HL-60/S4 (cell line): ENCODE measurements around the gene FXYD3.
"Not testable (repeated sequence)": the region's sequence is repeated elsewhere in the genome, so short reads cannot be mapped to it uniquely, and the experiment has no call there.

ENCODE experiments used
- in situ Hi-C: fragments of 300-500 bp; cut with MboI; formaldehyde crosslinking; loops from 2 replicates; pipeline ENCODE4 v1.14.3; 2022; ENCODE audit warnings: low sequenced_read_pairs

FXYD3 gene

DNA sequence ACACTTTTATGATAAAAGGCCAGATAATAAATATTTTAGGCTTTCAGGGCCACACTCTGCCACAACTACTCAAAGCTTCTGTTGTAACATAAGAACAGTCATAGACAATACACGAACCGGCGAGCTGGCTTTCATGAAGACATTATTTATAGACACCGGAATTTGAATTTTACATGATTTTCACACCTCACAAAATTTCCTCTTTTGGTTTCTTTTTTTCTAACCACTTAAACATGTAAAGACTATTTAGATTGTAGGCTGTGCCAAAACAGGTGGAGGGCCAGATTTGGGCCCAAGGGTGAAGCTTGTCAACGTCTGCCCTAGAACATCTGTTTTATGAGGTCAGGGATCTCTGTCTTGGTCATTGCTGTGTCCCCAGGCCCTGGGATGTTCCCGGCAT is 29.7 kb upstream of the FXYD3 start:
- in situ Hi-C loops, result no loop called here

DNA sequence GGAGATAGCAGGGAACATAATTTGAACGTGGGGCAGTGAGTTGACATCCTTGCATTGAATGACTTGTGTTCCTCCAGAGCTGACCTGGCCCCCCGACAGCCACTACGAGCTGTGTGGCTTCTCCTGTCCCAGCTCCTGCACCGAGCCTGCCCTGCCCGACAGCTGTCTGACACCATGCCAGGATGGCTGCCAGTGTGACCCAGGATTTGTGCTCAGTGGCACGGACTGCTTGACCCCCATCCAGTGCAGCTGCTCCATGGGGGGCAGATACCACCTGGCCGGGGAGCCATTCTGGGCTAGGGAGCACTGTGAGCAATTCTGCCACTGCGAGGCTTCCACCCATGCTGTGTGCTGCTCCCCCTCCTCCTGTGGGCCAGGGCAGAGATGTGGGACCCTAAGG is 29.2 kb upstream of the FXYD3 start:
- in situ Hi-C loops, result no loop called here

GRCh38 chr19:35087393-35087792 is 28.2 kb upstream of the FXYD3 start:
- in situ Hi-C loops, result no loop called here

- in situ Hi-C loops, result no loop called here
These were observed 27.3 kb upstream of the FXYD3 start for GRCh38 chr19:35088131-35088913.

DNA sequence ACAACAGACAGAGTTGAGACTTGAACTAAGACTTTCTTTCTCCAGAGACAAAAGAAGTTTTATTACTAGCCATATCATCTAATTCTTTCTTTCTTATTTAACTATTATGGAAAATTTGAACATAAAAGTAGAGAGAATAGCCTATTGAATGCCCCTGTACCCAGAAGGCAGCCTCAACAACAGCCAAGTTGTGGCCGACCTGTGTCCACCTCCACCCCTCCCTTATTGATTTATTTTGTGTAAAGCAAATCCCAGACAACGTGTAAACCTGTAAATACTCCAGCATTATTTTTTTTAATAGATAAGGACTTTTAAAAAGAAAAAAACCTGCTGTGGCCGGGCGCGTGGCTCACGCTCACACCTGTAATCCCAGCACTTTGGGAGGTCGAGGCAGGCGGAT is 26.1 kb upstream of the FXYD3 start:
- in situ Hi-C loops, result no loop called here

DNA sequence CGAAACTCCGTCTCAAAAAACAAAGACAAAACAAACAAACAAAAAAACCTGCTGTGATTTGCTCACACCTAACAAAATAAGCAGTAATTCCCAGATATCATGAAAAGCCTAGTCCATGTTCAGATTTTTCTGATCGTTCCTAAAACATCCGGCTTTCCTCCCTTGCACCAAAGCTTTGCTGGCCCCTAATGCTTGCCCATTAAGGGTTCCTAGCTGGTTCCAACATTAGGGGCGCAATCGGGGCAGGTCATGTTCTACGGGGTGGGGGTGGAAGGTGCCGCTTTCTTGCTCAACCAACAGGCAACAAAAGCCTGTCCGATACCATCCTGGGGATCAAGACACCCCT is 25.5 kb upstream of the FXYD3 start:
- in situ Hi-C loops, result no loop called here

DNA sequence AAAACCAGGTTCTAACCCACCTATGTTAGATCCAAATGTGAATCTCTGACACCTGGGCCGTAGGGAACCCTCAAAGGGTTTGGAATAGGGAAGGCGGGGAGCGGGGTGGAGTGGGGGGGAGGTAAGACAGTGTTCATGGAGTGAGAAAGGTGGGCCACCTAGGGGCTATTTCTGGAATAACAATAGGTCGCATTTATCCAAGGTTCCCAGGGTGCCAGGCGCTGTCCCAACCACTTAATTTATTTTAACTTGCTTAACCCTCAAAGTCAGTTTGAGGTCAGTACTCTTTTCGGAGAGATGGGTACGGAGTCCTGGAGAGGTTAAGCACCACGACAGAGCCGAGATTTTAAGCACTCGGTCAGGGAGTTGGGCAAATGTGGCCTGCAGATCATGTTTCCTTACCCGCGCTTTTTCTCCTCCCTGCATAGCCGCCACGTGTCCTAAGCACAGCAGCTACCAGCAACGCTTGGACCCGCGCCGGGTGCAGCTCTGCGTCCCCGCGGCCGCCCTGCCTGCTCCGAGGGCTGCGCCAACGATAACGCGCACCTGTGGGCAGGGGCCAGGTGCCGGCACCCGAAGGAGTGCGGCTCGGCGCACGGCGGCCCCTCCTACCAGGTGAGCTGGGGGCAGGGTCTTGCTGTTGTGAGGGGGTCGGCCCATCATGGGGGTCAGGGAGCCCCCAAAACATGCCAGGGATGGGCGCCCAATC is 25.0 kb upstream of the FXYD3 start:
- in situ Hi-C loops, result no loop called here

GRCh38 chr19:35093430-35093829 is 22.2 kb upstream of the FXYD3 start:
- in situ Hi-C loops, result no loop called here

GRCh38 chr19:35093941-35094647 is 21.5 kb upstream of the FXYD3 start:
- in situ Hi-C loops, result no loop called here

GRCh38 chr19:35094656-35095055 is 21.0 kb upstream of the FXYD3 start:
- in situ Hi-C loops, result no loop called here

GRCh38 chr19:35095667-35096368 is 19.8 kb upstream of the FXYD3 start:
- in situ Hi-C loops, result no loop called here

GRCh38 chr19:35098413-35099049 is 17.1 kb upstream of the FXYD3 start:
- in situ Hi-C loops, result no loop called here

DNA sequence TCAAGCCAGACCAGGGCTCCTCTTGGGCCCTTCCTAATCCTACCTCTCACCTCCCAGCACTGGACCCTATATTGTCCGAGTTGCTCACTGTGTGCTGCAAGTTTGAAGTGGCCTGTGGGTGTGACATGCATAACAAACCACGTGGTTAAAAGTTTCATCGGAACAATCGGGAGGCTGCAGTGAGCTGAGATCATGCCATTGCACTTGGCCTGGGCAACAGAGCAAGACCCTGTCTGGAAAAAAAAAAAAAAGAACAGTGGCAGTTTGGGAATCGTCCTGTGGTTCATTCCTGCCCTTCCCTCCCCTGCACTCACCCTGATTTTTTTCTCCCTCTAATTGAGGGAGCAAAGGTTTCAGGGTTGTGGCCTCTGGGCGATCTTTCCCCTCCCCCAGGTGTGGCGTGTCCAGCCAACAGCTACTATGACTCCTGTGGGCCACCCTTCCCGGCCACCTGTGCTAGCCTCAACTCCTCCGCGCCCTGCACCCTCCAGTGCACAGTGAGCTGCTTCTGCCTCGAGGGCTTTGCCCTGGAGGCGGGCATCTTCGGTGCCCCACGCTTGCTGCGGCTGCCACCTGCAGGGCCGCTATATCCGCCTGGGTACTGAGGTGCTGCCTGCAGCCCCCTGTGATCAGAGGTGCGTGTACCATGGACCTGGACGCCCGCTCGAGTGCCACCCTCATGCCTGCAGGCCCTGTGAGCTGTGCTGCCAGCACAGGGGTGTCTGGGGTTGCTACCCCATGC is 16.3 kb upstream of the FXYD3 start:
- in situ Hi-C loops, result no loop called here

DNA sequence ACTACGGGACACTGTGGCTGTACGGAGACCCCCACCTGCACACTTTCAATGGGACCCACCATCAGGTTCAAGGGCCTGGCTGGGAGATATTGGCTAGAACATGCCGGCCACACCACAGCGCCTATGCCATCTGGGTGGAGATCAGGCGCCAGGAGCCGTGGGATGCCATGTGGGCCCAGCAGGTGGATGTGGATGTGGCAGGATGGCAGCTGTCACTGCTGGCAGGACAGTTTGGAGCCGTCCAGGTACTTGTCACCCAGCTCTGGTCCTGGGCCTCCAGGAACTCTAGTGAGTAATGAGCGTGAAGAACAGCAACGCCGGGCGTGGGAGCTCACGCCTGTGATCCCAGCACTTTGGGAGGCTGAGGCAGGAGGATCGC is 15.7 kb upstream of the FXYD3 start:
- in situ Hi-C loops, result no loop called here

DNA sequence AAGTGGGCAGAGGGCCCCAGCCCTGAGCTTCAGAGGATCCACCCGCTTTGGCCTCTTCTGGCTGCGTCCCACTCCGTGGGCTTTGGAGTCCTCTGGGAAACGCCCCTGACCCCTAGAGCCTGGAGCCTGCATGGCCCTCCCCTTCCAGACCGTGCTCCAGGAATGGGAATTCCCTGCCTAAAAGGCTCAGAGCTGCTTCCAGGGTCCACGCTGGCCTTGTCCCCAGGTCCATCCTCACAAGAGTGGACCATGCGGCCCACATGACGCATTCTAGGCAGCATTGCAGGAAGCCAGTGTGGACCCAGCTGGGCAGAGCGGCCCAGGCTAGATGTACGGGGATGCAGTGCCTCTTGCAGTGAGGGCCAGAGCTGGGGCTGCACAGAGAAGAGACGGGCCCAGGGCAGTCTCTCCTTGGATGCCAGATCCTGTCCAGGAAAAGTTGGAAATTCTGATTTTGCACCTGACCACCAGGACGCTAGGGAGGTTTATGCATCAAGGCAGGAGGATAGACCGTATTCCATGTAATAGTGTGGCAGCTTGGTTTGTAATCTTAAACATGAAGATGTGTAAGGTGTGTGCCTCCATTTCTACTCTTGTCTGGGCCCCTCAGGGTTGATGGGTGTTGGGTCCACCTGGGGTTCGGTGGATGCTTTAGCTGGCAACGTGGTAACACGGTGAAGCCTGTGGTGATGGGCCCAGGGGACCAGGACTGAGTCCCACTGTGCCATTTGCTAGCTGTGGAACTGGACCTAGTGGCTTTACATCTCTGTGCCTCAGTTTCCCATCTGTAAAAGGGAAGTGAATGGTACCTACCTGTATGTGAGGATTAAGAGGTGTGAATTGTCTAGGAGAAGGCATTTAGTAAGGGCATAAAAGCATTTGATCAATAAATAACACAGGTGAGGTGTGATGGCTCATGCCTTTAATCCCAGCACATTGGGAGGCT is 14.8 kb upstream of the FXYD3 start:
- in situ Hi-C loops, result no loop called here

GRCh38 chr19:35101949-35102348 is 13.7 kb upstream of the FXYD3 start:
- in situ Hi-C loops, result not testable (repeated sequence)

DNA sequence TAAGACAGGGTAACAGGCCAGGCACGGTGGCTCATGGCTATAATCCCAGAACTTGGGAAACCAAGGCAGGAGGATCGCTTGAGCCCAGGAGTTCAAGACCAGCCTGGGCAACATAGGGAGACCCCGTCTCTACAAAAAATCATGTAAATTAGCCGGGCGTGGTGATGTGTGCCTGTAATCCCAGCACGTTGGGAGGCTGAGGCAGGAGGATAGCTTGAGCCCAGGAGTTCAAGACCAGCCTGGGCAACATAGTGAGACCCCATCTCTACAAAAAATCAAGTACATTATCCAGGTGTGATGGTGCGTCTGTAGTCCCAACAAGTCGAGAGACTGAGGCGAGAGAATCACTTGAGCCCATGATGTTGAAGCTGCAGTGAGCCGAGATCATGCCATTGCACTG is 12.0 kb upstream of the FXYD3 start:
- in situ Hi-C loops, result not testable (repeated sequence)

GRCh38 chr19:35104361-35104760 is 11.3 kb upstream of the FXYD3 start:
- in situ Hi-C loops, result no loop called here

DNA sequence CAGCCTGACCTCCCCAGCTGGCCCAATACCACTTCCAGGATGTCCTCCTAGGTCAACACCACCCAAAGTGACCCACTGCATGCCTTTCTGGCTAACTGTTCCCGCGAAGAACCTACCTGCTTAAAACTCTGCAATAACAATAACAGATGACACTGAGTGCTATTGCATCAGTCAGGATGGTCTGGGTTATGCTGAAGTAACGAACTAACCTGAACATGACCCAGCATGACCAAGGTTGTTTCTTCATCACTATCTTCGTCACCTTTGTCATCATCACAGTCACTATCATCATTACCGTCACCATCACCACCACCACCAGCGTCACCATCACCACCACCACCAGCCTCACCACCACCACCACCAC is 10.6 kb upstream of the FXYD3 start:
- in situ Hi-C loops, result no loop called here
